PC-9 (cell line): ENCODE data around the gene ENTHD1. TPM values are rescaled to one million over a fixed set of nuclear protein-coding genes. Genes with fewer than 3 reads are reported as not detected.

Experiments used
- BruUV-seq: library from RNA; stranded (reverse); fragments of 400-500 nt; replicated peaks from 2 replicates; lab custom pipeline; 2021; lab: Mats Ljungman, UMichigan
- CTCF ChIA-PET: fragments of 300-600 bp; sonication (Branson Sonifier 250); formaldehyde crosslinking; loops from one replicate; lab custom pipeline; 2022; ENCODE audit warnings: antibody characterized with exemption; lab: Charles Lee
- POLR2A ChIA-PET: fragments of 300-600 bp; sonication (Branson Sonifier 250); formaldehyde crosslinking; loops from one replicate; lab custom pipeline; 2022; ENCODE audit warnings: antibody characterized with exemption; ENCODE audit not compliant: unreplicated experiment; lab: Charles Lee
- DNase-seq, 2 experiments: peaks; one replicate each; pipeline versions ENCODE4 v3.0.0 to v3.0.0-alpha.2; 2015 to 2022; ENCODE audit warnings: mixed read lengths in 1 of 2
- H2AFZ ChIP-seq: fragments of 200-600 bp; sonication (generic); 2 replicates; pipeline ENCODE4 v1.8.1; 2017; ENCODE audit warnings: antibody characterized with exemption
- H3F3A ChIP-seq: fragments of 200-600 bp; sonication (generic); 2 replicates; pipeline ENCODE4 v1.8.1; 2017; ENCODE audit warnings: antibody characterized with exemption, mild to moderate bottlenecking, low read depth; ENCODE audit not compliant: insufficient read depth
- H3K27ac ChIP-seq: fragments of 200-600 bp; sonication (generic); 2 replicates; pipeline ENCODE4 v1.6.1; 2016; ENCODE audit warnings: mixed run types
- H3K27me3 ChIP-seq: fragments of 200-600 bp; sonication (generic); 2 replicates; pipeline ENCODE4 v1.6.1; 2016; ENCODE audit warnings: low read depth, mixed run types; ENCODE audit not compliant: insufficient read depth
- H3K36me3 ChIP-seq: fragments of 200-600 bp; sonication (generic); 2 replicates; pipeline ENCODE4 v1.6.1; 2016; ENCODE audit warnings: low read depth, mixed run types
- H3K4me1 ChIP-seq: fragments of 200-600 bp; sonication (generic); replicated peaks from 2 replicates; pipeline ENCODE4 v1.6.1; 2016; ENCODE audit warnings: mixed run types; ENCODE audit not compliant: insufficient read depth
- H3K4me2 ChIP-seq: fragments of 200-600 bp; sonication (generic); 2 replicates; pipeline ENCODE4 v1.6.1; 2017; ENCODE audit warnings: mixed run types
- H3K4me3 ChIP-seq: fragments of 200-600 bp; sonication (generic); 2 replicates; pipeline ENCODE4 v1.6.1; 2016; ENCODE audit warnings: mixed run types
- H3K79me2 ChIP-seq: fragments of 200-600 bp; sonication (generic); 2 replicates; pipeline ENCODE4 v1.6.1; 2017; ENCODE audit warnings: low read depth, mixed run types
- H3K9me2 ChIP-seq: fragments of 200-600 bp; sonication (generic); 2 replicates; pipeline ENCODE4 v1.8.1; 2017; ENCODE audit warnings: mild to moderate bottlenecking; ENCODE audit not compliant: insufficient read depth
- H3K9me3 ChIP-seq: fragments of 200-600 bp; sonication (generic); 2 replicates; pipeline ENCODE4 v1.8.1; 2016; ENCODE audit warnings: low read depth; ENCODE audit not compliant: insufficient read depth
- H4K20me1 ChIP-seq: fragments of 200-600 bp; sonication (generic); 2 replicates; pipeline ENCODE4 v1.8.1; 2017; ENCODE audit not compliant: insufficient read depth
- CTCF ChIP-seq: fragments of 200-600 bp; sonication (generic); conservative IDR thresholded peaks from 2 replicates; pipeline ENCODE4 v1.6.1; 2017; ENCODE audit warnings: mixed run types, antibody characterized with exemption, mild to moderate bottlenecking, moderate library complexity
- EZH2 ChIP-seq: fragments of 200-600 bp; sonication (generic); IDR thresholded peaks from 2 replicates; pipeline ENCODE4 v1.8.0; 2017; ENCODE audit warnings: antibody characterized with exemption, low read depth
- intact Hi-C: fragments of 100-400 bp; cut with micrococcal nuclease; formaldehyde crosslinking; loops from one replicate; pipeline ENCODE4 v1.10.0; 2022; ENCODE audit not compliant: unreplicated experiment
- total RNA-seq: library from RNA; stranded (reverse); gene quantifications from 2 replicates; pipeline ENCODE4 v1.2.3, GENCODE V29; 2021

The ENTHD1 gene
- total RNA-seq, 1 experiment from 2014 or later, result not detected

- H3K4me1 ChIP-seq, result peaks cover 12% of the 10 kb centered on the region
- H2AFZ ChIP-seq, result no peak overlapping the region
- TF ChIP-seq EZH2 (no peak), CTCF (no peak)
- intact Hi-C loops, result no loop called here
- H3K27ac ChIP-seq, result no peak overlapping the region
- no peak overlapping the region for H3K4me3 ChIP-seq
- no peak overlapping the region for H3K4me2 ChIP-seq
- H3K9me3 ChIP-seq, result no peaks in the 10 kb centered on the region
- H3F3A ChIP-seq, result peaks cover 15% of the 10 kb centered on the region
- no peaks in the 10 kb centered on the region; the same call in 1 of the 2 replicates for H3K9me2 ChIP-seq
- DNase-seq, result no peak
- no peaks in the 10 kb centered on the region for H3K79me2 ChIP-seq
- no TSS peak for BruUV-seq
- ChIA-PET POLR2A (no interaction called here), CTCF (no interaction called here)
- no peaks in the 10 kb centered on the region for H3K36me3 ChIP-seq
- peaks cover 15% of the 10 kb centered on the region for H3K27me3 ChIP-seq
- H4K20me1 ChIP-seq, result no peaks in the 10 kb centered on the region
Observed at GRCh38 chr22:39745789-39746188, 147.8 kb downstream of the ENTHD1 start.

DNA sequence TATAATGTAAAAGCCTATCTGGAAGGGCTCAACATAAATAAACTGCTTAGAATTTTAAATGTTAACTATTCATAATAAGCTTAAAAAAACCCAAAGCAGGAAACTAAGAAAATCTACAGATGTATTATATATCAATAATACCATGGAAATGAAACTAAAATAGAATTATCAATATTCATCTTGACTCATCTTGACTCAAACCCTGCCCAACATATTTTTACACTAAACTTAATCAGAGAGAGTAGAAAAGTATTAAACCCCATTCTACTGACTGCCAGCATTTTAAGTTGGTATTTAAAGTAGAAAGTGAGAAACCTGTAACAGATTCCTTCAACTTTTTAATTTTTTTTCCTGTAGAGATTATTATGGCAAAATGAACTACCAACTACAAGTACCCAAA, 149.2 kb downstream of the ENTHD1 start:
- no peak for DNase-seq
- Histone ChIP-seq H3K9me3 (0 out of 2 replicates have a peak, but pooled peaks cover 4% of the 10 kb centered on the region), H2AFZ (no peak overlapping the region), H3K4me1 (peaks cover 19% of the 10 kb centered on the region), H3K9me2 (no peaks in the 10 kb centered on the region; the same call in 1 of the 2 replicates), H3K36me3 (no peaks in the 10 kb centered on the region), H3K27me3 (peaks cover 7% of the 10 kb centered on the region; the same call in 1 of the 2 replicates), H3K4me3 (no peak overlapping the region), H4K20me1 (no peaks in the 10 kb centered on the region), H3K79me2 (no peaks in the 10 kb centered on the region), H3F3A (peaks cover 14% of the 10 kb centered on the region), H3K27ac (no peak overlapping the region), H3K4me2 (no peak overlapping the region)
- CTCF ChIA-PET, result no interaction called here
- no peak for TF ChIP-seq CTCF
- TF ChIP-seq EZH2, result no peak
- intact Hi-C loops, result no loop called here
- no TSS peak for BruUV-seq
- POLR2A ChIA-PET, result no interaction called here

DNA sequence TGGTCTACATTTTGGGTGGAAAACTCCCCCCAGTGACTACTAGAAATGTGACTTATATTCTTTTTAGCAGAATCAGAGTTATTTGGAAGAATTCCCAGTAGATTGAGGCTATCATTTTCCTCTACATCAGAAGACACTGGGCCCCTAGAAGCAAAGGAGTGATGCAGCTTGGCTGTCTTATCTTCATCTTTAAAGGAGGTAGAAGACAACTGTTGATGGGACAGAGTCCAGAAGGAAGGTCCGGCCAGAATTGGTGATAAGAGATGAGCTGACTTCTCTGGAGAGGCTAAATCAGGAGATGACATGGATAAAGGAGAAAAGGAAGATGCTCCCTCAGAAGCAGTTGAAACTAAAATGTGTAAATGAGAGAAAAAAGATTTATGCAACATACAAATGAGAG, 149.6 kb downstream of the ENTHD1 start:
- no TSS peak for BruUV-seq
- POLR2A ChIA-PET, result no interaction called here

More for the DNA sequence above, 149.6 kb downstream of the ENTHD1 start:
- Histone ChIP-seq H2AFZ (no peak overlapping the region), H3K9me2 (no peaks in the 10 kb centered on the region; the same call in 1 of the 2 replicates), H3F3A (peaks cover 10% of the 10 kb centered on the region), H3K4me2 (no peak overlapping the region), H3K79me2 (no peaks in the 10 kb centered on the region), H4K20me1 (no peaks in the 10 kb centered on the region), H3K4me1 (peaks cover 15% of the 10 kb centered on the region), H3K27me3 (peaks cover 7% of the 10 kb centered on the region; the same call in 1 of the 2 replicates), H3K27ac (no peak overlapping the region), H3K4me3 (no peak overlapping the region), H3K36me3 (no peaks in the 10 kb centered on the region), H3K9me3 (0 out of 2 replicates have a peak, but pooled peaks cover 4% of the 10 kb centered on the region)
- CTCF ChIA-PET, result no interaction called here
- intact Hi-C loops, result no loop called here
- no peak for TF ChIP-seq EZH2
- no peak for TF ChIP-seq CTCF
- no peak for DNase-seq
